T-helper 22 cell (primary cell): Measurements from ENCODE around the gene SPSB4.
"Not testable (repeated sequence)": the region's sequence is repeated elsewhere in the genome, so short reads cannot be mapped to it uniquely, and the experiment has no call there.

Experiments used
- DNase-seq: peaks from one replicate; pipeline ENCODE4 v3.0.0-alpha.2; 2020; ENCODE audit warnings: low read depth

The SPSB4 gene

GRCh38 chr3:141116721-141117120, 65.6 kb downstream of the SPSB4 start:
- DNase-seq, result no peak

GRCh38 chr3:141117982-141118381, 66.8 kb downstream of the SPSB4 start:
- not testable (repeated sequence) for DNase-seq

GRCh38 chr3:141122455-141123030, 71.4 kb downstream of the SPSB4 start:
- DNase-seq, result no peak

GRCh38 chr3:141123677-141124410, 72.7 kb downstream of the SPSB4 start:
- DNase-seq, result no peak

- DNase-seq, result no peak
Measured at GRCh38 chr3:141124715-141125114, 73.6 kb downstream of the SPSB4 start.

- no peak for DNase-seq
Measured at GRCh38 chr3:141125351-141125750, 74.2 kb downstream of the SPSB4 start.

GRCh38 chr3:141126661-141127343, 75.7 kb downstream of the SPSB4 start:
- DNase-seq, result no peak

- no peak for DNase-seq
Measured at GRCh38 chr3:141127344-141128125, 76.4 kb downstream of the SPSB4 start.

GRCh38 chr3:141128126-141128777, 77.1 kb downstream of the SPSB4 start:
- DNase-seq, result no peak

GRCh38 chr3:141129049-141129448, 77.9 kb downstream of the SPSB4 start:
- no peak for DNase-seq

GRCh38 chr3:141129541-141130011, 78.4 kb downstream of the SPSB4 start:
- DNase-seq, result no peak

- DNase-seq, result no peak
Measured at GRCh38 chr3:141143517-141143916, 92.4 kb downstream of the SPSB4 start.

GRCh38 chr3:141146979-141147470, 95.9 kb downstream of the SPSB4 start:
- no peak for DNase-seq

GRCh38 chr3:141147657-141148056, 96.5 kb downstream of the SPSB4 start:
- DNase-seq, result no peak

GRCh38 chr3:141148169-141148568, 97.0 kb downstream of the SPSB4 start:
- no peak for DNase-seq

GRCh38 chr3:141148770-141149169, 97.6 kb downstream of the SPSB4 start:
- no peak for DNase-seq

- DNase-seq, result no peak
Measured at GRCh38 chr3:141150081-141150830, 99.1 kb downstream of the SPSB4 start.

- no peak for DNase-seq
Measured at GRCh38 chr3:141150931-141151330, 99.8 kb downstream of the SPSB4 start.

- no peak for DNase-seq
Measured at GRCh38 chr3:141151439-141151838, 100.3 kb downstream of the SPSB4 start.

GRCh38 chr3:141152130-141152529, 101.0 kb downstream of the SPSB4 start:
- DNase-seq, result no peak
